ENCODE data around the gene HIKESHI.

- TF ChIP-seq CTCF (IDR thresholded peaks at IDR 0.05) (peak; percentile 85), EP300 (IDR thresholded peaks at IDR 0.05; ENCODE audit: borderline replicate concordance in 1 of 2, low read depth in 1 of 2, low read length in 1 of 2) (no peak), REST (IDR thresholded peaks at IDR 0.05; ENCODE audit: low read depth, low read length) (no peak), FOXJ3 (CRISPR knock-in tag; IDR thresholded peaks at IDR 0.05) (no peak), CHD2 (IDR thresholded peaks at IDR 0.05; ENCODE audit: low read length, partially characterized antibody) (no peak), ZBTB33 (IDR thresholded peaks at IDR 0.05; ENCODE audit: borderline replicate concordance, low read depth) (no peak), SIN3A (IDR thresholded peaks at IDR 0.05; ENCODE audit: borderline replicate concordance, low read depth, low read length) (no peak)
Observed at GRCh38 chr11:86291466-86292262, 10.4 kb upstream of the HIKESHI start.

Data from SK-N-SH (cell line).